Hepatocyte (in vitro differentiated cells): Measurements from ENCODE around the gene SPRED2.

Experiments
- CTCF ChIP-seq: fragments of 200-600 bp; sonication (generic); IDR thresholded peaks from 2 replicates; pipeline ENCODE4 v1.5.1; 2016; ENCODE audit warnings: antibody characterized with exemption, mild to moderate bottlenecking; ENCODE audit not compliant: poor library complexity
- EZH2 ChIP-seq: fragments of 200-600 bp; sonication (generic); IDR thresholded peaks from 2 replicates; pipeline ENCODE4 v1.6.1; 2016; ENCODE audit warnings: antibody characterized with exemption, mild to moderate bottlenecking, borderline replicate concordance
- EZH2phosphoT487 ChIP-seq: fragments of 200-600 bp; sonication (generic); IDR thresholded peaks from one replicate; pipeline ENCODE4 v1.6.1; 2018; ENCODE audit warnings: antibody characterized with exemption, mild to moderate bottlenecking, low read depth, moderate library complexity; ENCODE audit not compliant: unreplicated experiment, severe bottlenecking

- TF ChIP-seq CTCF (no peak), EZH2 (no peak), EZH2phosphoT487 (no peak)
Measured at GRCh38 chr2:65294701-65295100, 137.7 kb downstream of the SPRED2 start.
